ENCODE data around the gene SNAPIN.

SNAPIN gene

GRCh38 chr1:153673511-153673910, 15.0 kb downstream of the SNAPIN start:
- peaks cover 8% of the 10 kb centered on the region for H3K27me3 ChIP-seq (replicated peaks; ENCODE audit: insufficient read depth, low read length)
- H3K9me2 ChIP-seq (replicated peaks; ENCODE audit: insufficient read depth, low read length) = no peaks in the 10 kb centered on the region
- H3K27ac ChIP-seq (ENCODE audit: low read length) = no peak overlapping the region
- peaks cover 15% of the 10 kb centered on the region for H3K4me1 ChIP-seq (ENCODE audit: low read length)
- H4K20me1 ChIP-seq (ENCODE audit: insufficient read depth, low read length) = no peaks in the 10 kb centered on the region
- H3K79me2 ChIP-seq (ENCODE audit: low read length) = peaks cover 24% of the 10 kb centered on the region
- H3K4me3 ChIP-seq (ENCODE audit: low read length) = no peak overlapping the region
- H3F3A ChIP-seq (ENCODE audit: insufficient read depth, low read length) = peaks cover 14% of the 10 kb centered on the region
- H3K9ac ChIP-seq (ENCODE audit: low read length) = no peak overlapping the region
- TF ChIP-seq, protein P1, sequence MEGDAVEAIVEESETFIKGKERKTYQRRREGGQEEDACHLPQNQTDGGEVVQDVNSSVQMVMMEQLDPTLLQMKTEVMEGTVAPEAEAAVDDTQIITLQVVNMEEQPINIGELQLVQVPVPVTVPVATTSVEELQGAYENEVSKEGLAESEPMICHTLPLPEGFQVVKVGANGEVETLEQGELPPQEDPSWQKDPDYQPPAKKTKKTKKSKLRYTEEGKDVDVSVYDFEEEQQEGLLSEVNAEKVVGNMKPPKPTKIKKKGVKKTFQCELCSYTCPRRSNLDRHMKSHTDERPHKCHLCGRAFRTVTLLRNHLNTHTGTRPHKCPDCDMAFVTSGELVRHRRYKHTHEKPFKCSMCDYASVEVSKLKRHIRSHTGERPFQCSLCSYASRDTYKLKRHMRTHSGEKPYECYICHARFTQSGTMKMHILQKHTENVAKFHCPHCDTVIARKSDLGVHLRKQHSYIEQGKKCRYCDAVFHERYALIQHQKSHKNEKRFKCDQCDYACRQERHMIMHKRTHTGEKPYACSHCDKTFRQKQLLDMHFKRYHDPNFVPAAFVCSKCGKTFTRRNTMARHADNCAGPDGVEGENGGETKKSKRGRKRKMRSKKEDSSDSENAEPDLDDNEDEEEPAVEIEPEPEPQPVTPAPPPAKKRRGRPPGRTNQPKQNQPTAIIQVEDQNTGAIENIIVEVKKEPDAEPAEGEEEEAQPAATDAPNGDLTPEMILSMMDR (IDR thresholded peaks at IDR 0.05; ENCODE audit: low read length) = no peak
- TF ChIP-seq EZH2 (optimal IDR thresholded peaks at IDR 0.05; ENCODE audit: low read depth, low read length) = no peak
- TF ChIP-seq EZH2phosphoT487 (IDR thresholded peaks at IDR 0.05; ENCODE audit: low read length) = no peak
- no peak overlapping the region for H2AFZ ChIP-seq (ENCODE audit: low read length)
- no peak overlapping the region for H3K4me2 ChIP-seq (ENCODE audit: low read depth, low read length)
- DNase-seq = no peak
- H3K9me3 ChIP-seq (replicated peaks; ENCODE audit: insufficient read depth, low read length) = no peaks in the 10 kb centered on the region
- H3K36me3 ChIP-seq (replicated peaks; ENCODE audit: insufficient read depth, low read length) = no peaks in the 10 kb centered on the region; the same call in 1 of the 2 replicates

DNA sequence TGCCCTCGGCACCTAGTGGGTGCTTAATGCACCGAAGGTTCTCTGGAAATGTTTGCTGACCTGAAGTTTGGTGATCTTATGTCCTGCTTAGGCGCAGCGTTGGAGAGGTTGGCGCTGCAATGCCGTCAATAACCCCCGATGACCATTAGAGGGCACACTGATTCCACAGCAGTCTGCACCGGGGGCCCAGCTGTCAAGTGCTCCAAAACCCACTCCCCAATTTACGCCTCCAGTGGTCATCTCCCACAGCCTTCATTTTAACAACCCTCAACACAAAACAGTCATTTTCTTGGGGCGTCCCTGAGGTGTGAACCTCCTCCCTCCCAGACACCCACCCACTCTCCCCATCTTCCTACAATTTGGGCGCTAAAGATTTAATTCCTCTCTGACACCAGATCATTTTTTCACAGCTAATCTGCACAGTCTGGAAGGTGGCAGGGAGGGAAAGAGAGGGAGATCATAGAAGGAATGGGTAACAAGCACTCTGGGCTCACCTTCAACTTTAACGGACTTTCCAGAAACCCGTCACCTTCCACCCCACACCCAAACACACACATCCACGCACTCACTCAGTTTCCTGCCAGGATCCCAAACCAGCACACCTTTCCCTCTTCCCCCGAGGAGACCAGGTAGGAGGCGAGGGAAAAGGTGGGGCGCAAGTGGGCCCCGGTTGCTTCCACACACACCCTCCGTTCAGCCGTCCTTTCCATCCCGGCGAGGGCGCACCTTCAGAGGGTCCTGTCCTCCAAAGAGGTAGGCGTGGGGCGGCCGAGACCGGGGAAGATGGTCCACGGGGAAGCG, 19.4 kb downstream of the SNAPIN start:
- H3K4me3 ChIP-seq (ENCODE audit: low read length) = peak overlapping the region; percentile 52; the same call in 1 of the 2 replicates
- peak overlapping the region; percentile 97 for H3K4me2 ChIP-seq (ENCODE audit: low read depth, low read length)
- no peaks in the 10 kb centered on the region for H3K36me3 ChIP-seq (replicated peaks; ENCODE audit: insufficient read depth, low read length)
- no peaks in the 10 kb centered on the region for H3K9me3 ChIP-seq (replicated peaks; ENCODE audit: insufficient read depth, low read length)
- peak; percentile 47 for DNase-seq
- H3K27me3 ChIP-seq (replicated peaks; ENCODE audit: insufficient read depth, low read length) = peaks cover 50% of the 10 kb centered on the region
- peaks cover 10% of the 10 kb centered on the region for H3K4me1 ChIP-seq (ENCODE audit: low read length)
- no peaks in the 10 kb centered on the region for H3K9me2 ChIP-seq (replicated peaks; ENCODE audit: insufficient read depth, low read length)
- H3F3A ChIP-seq (ENCODE audit: insufficient read depth, low read length) = no peaks in the 10 kb centered on the region
- H3K27ac ChIP-seq (ENCODE audit: low read length) = no peak overlapping the region
- TF ChIP-seq, protein P1 (IDR thresholded peaks at IDR 0.05; ENCODE audit: low read length) = peak; percentile 99
- TF ChIP-seq EZH2 (optimal IDR thresholded peaks at IDR 0.05; ENCODE audit: low read depth, low read length) (no peak), EZH2phosphoT487 (IDR thresholded peaks at IDR 0.05; ENCODE audit: low read length) (peak; percentile 15; the same call in 1 of the 2 replicates)
- H4K20me1 ChIP-seq (ENCODE audit: insufficient read depth, low read length) = no peaks in the 10 kb centered on the region
- H2AFZ ChIP-seq (ENCODE audit: low read length) = no peak overlapping the region
- H3K9ac ChIP-seq (ENCODE audit: low read length) = no peak overlapping the region
- no peaks in the 10 kb centered on the region for H3K79me2 ChIP-seq (ENCODE audit: low read length)

- peaks cover 10% of the 10 kb centered on the region for H3K4me1 ChIP-seq (ENCODE audit: low read length)
- H3K36me3 ChIP-seq (replicated peaks; ENCODE audit: insufficient read depth, low read length) = no peaks in the 10 kb centered on the region
- TF ChIP-seq, protein P1 (IDR thresholded peaks at IDR 0.05; ENCODE audit: low read length) = no peak
- peak; percentile 77 for TF ChIP-seq EZH2 (optimal IDR thresholded peaks at IDR 0.05; ENCODE audit: low read depth, low read length)
- H3K27me3 ChIP-seq (replicated peaks; ENCODE audit: insufficient read depth, low read length) = peaks cover 56% of the 10 kb centered on the region
- peak within 1 kb of the TSS; percentile 58 for H2AFZ ChIP-seq (ENCODE audit: low read length)
- H4K20me1 ChIP-seq (ENCODE audit: insufficient read depth, low read length) = no peaks in the 10 kb centered on the region
- peak within 1 kb of the TSS; percentile 52 for H3K4me3 ChIP-seq (ENCODE audit: low read length)
- H3K4me2 ChIP-seq (ENCODE audit: low read depth, low read length) = peak within 1 kb of the TSS; percentile 97
- H3K9ac ChIP-seq (ENCODE audit: low read length) = no peak within 1 kb of the TSS
- no peaks in the 10 kb centered on the region for H3K9me2 ChIP-seq (replicated peaks; ENCODE audit: insufficient read depth, low read length)
- no peaks in the 10 kb centered on the region for H3K9me3 ChIP-seq (replicated peaks; ENCODE audit: insufficient read depth, low read length)
- H3K27ac ChIP-seq (ENCODE audit: low read length) = no peak within 1 kb of the TSS
- DNase-seq = no peak
- H3K79me2 ChIP-seq (ENCODE audit: low read length) = no peaks in the 10 kb centered on the region
- H3F3A ChIP-seq (ENCODE audit: insufficient read depth, low read length) = no peaks in the 10 kb centered on the region
Measured at GRCh38 chr1:153678519-153679336, 20.2 kb downstream of the SNAPIN start, which contains the start of gene NPR1. Gene NPR1, plus strand, starts transcription at chr1:153678688. Its CDS starts 421 bp downstream, at chr1:153679109.

Data from MM.1S (cell line).